MM.1S (cell line): ENCODE measurements around the gene ECPAS.
"Not testable (repeated sequence)": the region's sequence is repeated elsewhere in the genome, so short reads cannot be mapped to it uniquely, and the experiment has no call there.

ENCODE experiments used
- DNase-seq: peaks from one replicate; pipeline ENCODE4 v3.0.0-alpha.2; 2015
- H2AFZ ChIP-seq: fragments of 300-600 bp; sonication (generic); 2 replicates; pipeline ENCODE4 v1.6.0; 2016; ENCODE audit warnings: antibody characterized with exemption, low read length
- H3F3A ChIP-seq: fragments of 300-600 bp; sonication (generic); 2 replicates; pipeline ENCODE4 v1.6.1; 2016; ENCODE audit warnings: mild to moderate bottlenecking, antibody characterized with exemption, low read length, moderate library complexity, mixed read lengths; ENCODE audit not compliant: insufficient read depth
- H3K27ac ChIP-seq: fragments of 300-600 bp; sonication (generic); 2 replicates; pipeline ENCODE4 v1.5.1; 2016; ENCODE audit warnings: mild to moderate bottlenecking, low read length
- H3K27me3 ChIP-seq: fragments of 300-600 bp; sonication (generic); replicated peaks from 2 replicates; pipeline ENCODE4 v1.6.0; 2016; ENCODE audit warnings: low read length; ENCODE audit not compliant: insufficient read depth
- H3K36me3 ChIP-seq: fragments of 300-600 bp; sonication (generic); replicated peaks from 2 replicates; pipeline ENCODE4 v1.6.1; 2016; ENCODE audit warnings: mild to moderate bottlenecking, low read length, mixed read lengths; ENCODE audit not compliant: insufficient read depth
- H3K4me1 ChIP-seq: fragments of 300-600 bp; sonication (generic); 2 replicates; pipeline ENCODE4 v1.6.1; 2016; ENCODE audit warnings: low read length, mixed read lengths
- H3K4me2 ChIP-seq: fragments of 300-600 bp; sonication (generic); 2 replicates; pipeline ENCODE4 v1.6.0; 2016; ENCODE audit warnings: low read depth, low read length
- H3K4me3 ChIP-seq: fragments of 300-600 bp; sonication (generic); 2 replicates; pipeline ENCODE4 v1.5.1; 2016; ENCODE audit warnings: low read length, mixed read lengths
- H3K79me2 ChIP-seq: fragments of 300-600 bp; sonication (generic); 2 replicates; pipeline ENCODE4 v1.6.1; 2016; ENCODE audit warnings: mixed run types, low read length, mixed read lengths
- H3K9ac ChIP-seq: fragments of 300-600 bp; sonication (generic); 2 replicates; pipeline ENCODE4 v1.6.1; 2016; ENCODE audit warnings: low read length, mixed read lengths
- H3K9me2 ChIP-seq: fragments of 300-600 bp; sonication (generic); replicated peaks from 2 replicates; pipeline ENCODE4 v1.6.1; 2016; ENCODE audit warnings: mild to moderate bottlenecking, low read length, mixed read lengths; ENCODE audit not compliant: insufficient read depth
- H3K9me3 ChIP-seq: fragments of 300-600 bp; sonication (generic); replicated peaks from 2 replicates; pipeline ENCODE4 v1.6.1; 2016; ENCODE audit warnings: mild to moderate bottlenecking, low read length, mixed read lengths; ENCODE audit not compliant: insufficient read depth
- H4K20me1 ChIP-seq: fragments of 300-600 bp; sonication (generic); 2 replicates; pipeline ENCODE4 v1.6.1; 2016; ENCODE audit warnings: mild to moderate bottlenecking, low read length, moderate library complexity, mixed read lengths; ENCODE audit not compliant: insufficient read depth
- EZH2 ChIP-seq: fragments of 300-600 bp; sonication (generic); optimal IDR thresholded peaks from 2 replicates; pipeline ENCODE3; 2017; ENCODE audit warnings: low read depth, mild to moderate bottlenecking, antibody characterized with exemption, low read length, mixed read lengths
- EZH2phosphoT487 ChIP-seq: fragments of 300-600 bp; sonication (generic); IDR thresholded peaks from 2 replicates; pipeline ENCODE4 v1.6.1; 2018; ENCODE audit warnings: antibody characterized with exemption, low read length
- TF ChIP-seq, protein P1 (sequence below): fragments of 300-600 bp; sonication (generic); IDR thresholded peaks from 2 replicates; pipeline ENCODE4 v1.5.1; 2016; ENCODE audit warnings: antibody characterized with exemption, low read length, mixed read lengths

Gene ECPAS

GRCh38 chr9:111524731-111525055 lies 40.5 kb upstream of the ECPAS start:
- no peaks in the 10 kb centered on the region for H3K36me3 ChIP-seq
- H3K9ac ChIP-seq: no peak overlapping the region
- H2AFZ ChIP-seq: no peak overlapping the region
- no peaks in the 10 kb centered on the region for H3K4me1 ChIP-seq
- no peak overlapping the region for H3K4me2 ChIP-seq
- H3K79me2 ChIP-seq: no peaks in the 10 kb centered on the region
- H3K9me2 ChIP-seq: no peaks in the 10 kb centered on the region
- H3K4me3 ChIP-seq: no peak overlapping the region
- no peaks in the 10 kb centered on the region for H3K27me3 ChIP-seq
- H3K27ac ChIP-seq: no peak overlapping the region
- TF ChIP-seq, protein P1, sequence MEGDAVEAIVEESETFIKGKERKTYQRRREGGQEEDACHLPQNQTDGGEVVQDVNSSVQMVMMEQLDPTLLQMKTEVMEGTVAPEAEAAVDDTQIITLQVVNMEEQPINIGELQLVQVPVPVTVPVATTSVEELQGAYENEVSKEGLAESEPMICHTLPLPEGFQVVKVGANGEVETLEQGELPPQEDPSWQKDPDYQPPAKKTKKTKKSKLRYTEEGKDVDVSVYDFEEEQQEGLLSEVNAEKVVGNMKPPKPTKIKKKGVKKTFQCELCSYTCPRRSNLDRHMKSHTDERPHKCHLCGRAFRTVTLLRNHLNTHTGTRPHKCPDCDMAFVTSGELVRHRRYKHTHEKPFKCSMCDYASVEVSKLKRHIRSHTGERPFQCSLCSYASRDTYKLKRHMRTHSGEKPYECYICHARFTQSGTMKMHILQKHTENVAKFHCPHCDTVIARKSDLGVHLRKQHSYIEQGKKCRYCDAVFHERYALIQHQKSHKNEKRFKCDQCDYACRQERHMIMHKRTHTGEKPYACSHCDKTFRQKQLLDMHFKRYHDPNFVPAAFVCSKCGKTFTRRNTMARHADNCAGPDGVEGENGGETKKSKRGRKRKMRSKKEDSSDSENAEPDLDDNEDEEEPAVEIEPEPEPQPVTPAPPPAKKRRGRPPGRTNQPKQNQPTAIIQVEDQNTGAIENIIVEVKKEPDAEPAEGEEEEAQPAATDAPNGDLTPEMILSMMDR: no peak
- TF ChIP-seq EZH2: no peak
- no peak for TF ChIP-seq EZH2phosphoT487
- no peaks in the 10 kb centered on the region for H3K9me3 ChIP-seq
- no peak for DNase-seq
- no peaks in the 10 kb centered on the region for H4K20me1 ChIP-seq
- H3F3A ChIP-seq: no peaks in the 10 kb centered on the region

- TF ChIP-seq EZH2 (no peak), EZH2phosphoT487 (no peak)
- TF ChIP-seq, protein P1: no peak
- Histone ChIP-seq H3K79me2 (no peaks in the 10 kb centered on the region), H2AFZ (peak overlapping the region; percentile 14; the same call in 1 of the 2 replicates)
Observed at GRCh38 chr9:111516061-111516465, 31.9 kb upstream of the ECPAS start.

GRCh38 chr9:111514967-111515366 lies 30.8 kb upstream of the ECPAS start:
- DNase-seq: no peak
- no peaks in the 10 kb centered on the region for H3K79me2 ChIP-seq
- H4K20me1 ChIP-seq: no peaks in the 10 kb centered on the region
- no peaks in the 10 kb centered on the region for H3F3A ChIP-seq
- H2AFZ ChIP-seq: no peak overlapping the region
- no peaks in the 10 kb centered on the region for H3K9me3 ChIP-seq
- H3K4me3 ChIP-seq: no peak overlapping the region
- no peaks in the 10 kb centered on the region for H3K36me3 ChIP-seq
- TF ChIP-seq, protein P1: no peak
- TF ChIP-seq EZH2phosphoT487 (no peak), EZH2 (no peak)
- no peak overlapping the region for H3K27ac ChIP-seq
- H3K4me1 ChIP-seq: no peaks in the 10 kb centered on the region
- H3K4me2 ChIP-seq: no peak overlapping the region
- H3K9ac ChIP-seq: no peak overlapping the region
- H3K9me2 ChIP-seq: no peaks in the 10 kb centered on the region
- H3K27me3 ChIP-seq: no peaks in the 10 kb centered on the region

More at GRCh38 chr9:111516061-111516465, 31.9 kb upstream of the ECPAS start:
- no peaks in the 10 kb centered on the region for H3K36me3 ChIP-seq
- no peak overlapping the region for H3K9ac ChIP-seq
- H3K27me3 ChIP-seq: no peaks in the 10 kb centered on the region
- no peaks in the 10 kb centered on the region for H3K9me3 ChIP-seq
- no peaks in the 10 kb centered on the region for H3K4me1 ChIP-seq
- H4K20me1 ChIP-seq: no peaks in the 10 kb centered on the region
- H3K4me3 ChIP-seq: no peak overlapping the region
- H3K27ac ChIP-seq: no peak overlapping the region
- peak overlapping the region; percentile 9; the same call in 1 of the 2 replicates for H3K4me2 ChIP-seq
- DNase-seq: peak; percentile 15
- H3F3A ChIP-seq: no peaks in the 10 kb centered on the region
- H3K9me2 ChIP-seq: no peaks in the 10 kb centered on the region

- not testable (repeated sequence) for H3K36me3 ChIP-seq, H3K9me3 ChIP-seq, H3K4me2 ChIP-seq, H3F3A ChIP-seq, H3K4me3 ChIP-seq, H3K79me2 ChIP-seq, DNase-seq, H3K27ac ChIP-seq, H3K9me2 ChIP-seq, H3K9ac ChIP-seq, H4K20me1 ChIP-seq, H3K27me3 ChIP-seq, H3K4me1 ChIP-seq, H2AFZ ChIP-seq
Observed at GRCh38 chr9:111511581-111511980, 27.4 kb upstream of the ECPAS start.
